GM19043 (cell line): ENCODE results near the gene VDR.

Source experiments
- ATAC-seq: cut with Tn5 transposase; IDR thresholded peaks from one replicate; pipeline ENCODE4 v1.9.1; 2021; ENCODE audit warnings: low read depth; ENCODE audit not compliant: unreplicated experiment

VDR gene

GRCh38 chr12:47801170-47801903 lies 103.5 kb downstream of the VDR start:
- ATAC-seq = no peak

GRCh38 chr12:47800582-47800981 lies 104.2 kb downstream of the VDR start:
- no peak for ATAC-seq

GRCh38 chr12:47799357-47799955 lies 105.3 kb downstream of the VDR start:
- no peak for ATAC-seq

GRCh38 chr12:47798382-47798948 lies 106.3 kb downstream of the VDR start:
- no peak for ATAC-seq

- no peak for ATAC-seq
Observed at GRCh38 chr12:47797441-47797840, 107.4 kb downstream of the VDR start.

GRCh38 chr12:47795814-47796411 lies 108.9 kb downstream of the VDR start:
- ATAC-seq = no peak

- ATAC-seq = no peak
Observed at GRCh38 chr12:47795121-47795813, 109.5 kb downstream of the VDR start.

GRCh38 chr12:47794679-47795078 lies 110.1 kb downstream of the VDR start:
- no peak for ATAC-seq

- no peak for ATAC-seq
Observed at GRCh38 chr12:47793015-47793681, 111.6 kb downstream of the VDR start.

- ATAC-seq = no peak
Observed at GRCh38 chr12:47791874-47792273, 112.9 kb downstream of the VDR start.
